GM19452 (cell line): ENCODE results near the gene GINS1.

ENCODE experiments used
- ATAC-seq: cut with Tn5 transposase; IDR thresholded peaks from one replicate; pipeline ENCODE4 v1.9.1; 2021; ENCODE audit not compliant: unreplicated experiment

Gene GINS1

GRCh38 chr20:25407311-25408169 lies at the start of gene GINS1:
Gene GINS1 (plus strand): TSS chr20:25407673. CDS start chr20:25407821, 148 bp downstream.
- ATAC-seq: peak; percentile 89

GRCh38 chr20:25360631-25361286 lies 46.7 kb upstream of the GINS1 start:
- ATAC-seq: no peak

DNA sequence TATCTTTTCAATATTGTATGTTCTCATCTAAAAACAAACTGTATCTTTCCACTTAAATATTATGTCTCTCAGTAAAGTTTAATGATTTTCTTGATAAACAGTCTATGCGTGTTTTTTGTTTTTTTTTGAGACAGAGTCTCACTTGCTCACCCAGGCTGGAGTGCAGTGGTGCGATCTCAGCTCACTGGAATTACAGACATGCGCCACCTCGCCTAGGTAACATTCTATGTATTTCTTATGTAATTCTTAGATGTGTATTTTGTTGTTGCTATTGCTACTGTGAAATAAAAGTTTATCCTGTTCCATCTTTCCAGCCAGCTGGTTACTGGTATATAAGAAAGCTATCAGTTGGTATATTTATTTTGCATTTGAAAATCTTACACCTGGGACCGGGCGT lies 46.2 kb upstream of the GINS1 start:
- no peak for ATAC-seq

- no peak for ATAC-seq
Measured at GRCh38 chr20:25364180-25364788, 43.2 kb upstream of the GINS1 start.

DNA sequence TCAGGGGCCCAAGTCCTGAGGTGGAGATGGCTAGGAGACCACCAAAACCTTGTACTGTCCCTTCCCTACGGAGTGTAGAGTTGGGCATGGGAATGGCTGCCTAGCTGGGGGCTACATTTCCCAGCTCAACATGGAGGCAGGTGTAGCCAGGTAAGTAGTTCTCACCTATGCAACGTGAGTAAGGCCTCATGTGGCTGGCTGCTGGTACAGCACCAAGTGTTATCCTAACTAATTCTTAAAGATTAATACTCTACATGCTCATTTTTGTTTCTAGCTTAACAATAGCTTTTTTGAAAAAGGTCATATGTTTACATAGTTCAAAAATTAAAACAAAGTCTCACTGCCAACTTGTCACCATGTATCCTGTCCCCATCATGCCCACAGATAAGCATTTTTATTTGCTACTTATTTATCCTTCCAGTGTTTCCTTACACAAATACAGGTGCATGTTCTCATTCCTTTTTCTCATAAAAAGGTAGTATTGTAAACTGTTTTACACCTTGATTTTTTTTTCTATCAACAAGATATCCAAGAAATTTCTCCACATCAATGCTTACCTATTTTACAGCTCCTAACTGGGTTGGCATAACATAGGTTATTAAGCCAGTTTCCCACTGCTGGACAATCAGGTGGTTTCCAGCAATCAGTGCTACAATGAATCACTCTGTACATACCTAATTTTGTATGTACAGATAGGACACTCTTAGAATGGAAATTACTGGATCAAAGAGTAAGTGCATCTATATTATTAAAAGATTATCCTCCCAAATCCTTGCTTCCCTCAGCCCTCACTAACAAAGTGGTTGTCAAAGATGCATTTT lies 42.4 kb upstream of the GINS1 start:
- no peak for ATAC-seq

DNA sequence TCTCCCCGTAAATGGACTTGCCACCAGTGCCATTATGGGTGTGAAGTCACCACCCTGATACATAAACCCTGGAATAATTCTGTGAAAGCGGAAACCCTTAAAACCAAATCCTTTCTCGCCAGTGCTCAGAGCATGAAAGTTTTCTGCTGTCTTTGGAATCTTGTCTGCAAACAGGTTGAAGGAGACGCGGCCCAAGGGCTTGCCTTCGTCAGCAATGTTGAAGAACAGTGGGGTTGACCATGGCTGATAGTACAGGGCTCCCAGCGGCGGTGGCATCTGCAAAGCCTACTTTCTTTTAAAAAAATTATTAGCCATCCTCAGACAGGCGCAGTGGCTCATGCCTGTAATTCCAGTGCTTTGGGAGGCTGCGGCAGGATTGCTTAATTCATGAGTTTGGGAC lies 38.9 kb upstream of the GINS1 start:
- no peak for ATAC-seq

DNA sequence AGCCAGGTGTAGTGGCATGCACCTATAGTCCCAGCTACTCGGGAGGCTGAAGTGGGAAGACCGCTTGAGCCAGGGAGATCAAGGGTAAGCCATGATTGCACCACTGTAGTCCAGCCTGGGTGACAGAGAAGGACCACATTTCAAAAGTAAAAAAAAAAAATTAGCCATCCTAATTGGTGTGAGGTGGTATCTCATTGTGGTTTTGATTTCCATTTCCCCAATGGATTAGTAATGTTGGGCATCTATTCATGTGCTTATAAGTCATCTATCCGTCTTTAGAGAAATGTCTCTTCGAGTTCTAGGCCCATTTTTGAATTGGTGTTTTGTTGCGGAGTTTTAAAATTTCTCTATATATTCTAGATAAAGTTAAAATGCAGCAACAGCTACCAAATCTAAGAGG lies 38.5 kb upstream of the GINS1 start:
- ATAC-seq: no peak

DNA sequence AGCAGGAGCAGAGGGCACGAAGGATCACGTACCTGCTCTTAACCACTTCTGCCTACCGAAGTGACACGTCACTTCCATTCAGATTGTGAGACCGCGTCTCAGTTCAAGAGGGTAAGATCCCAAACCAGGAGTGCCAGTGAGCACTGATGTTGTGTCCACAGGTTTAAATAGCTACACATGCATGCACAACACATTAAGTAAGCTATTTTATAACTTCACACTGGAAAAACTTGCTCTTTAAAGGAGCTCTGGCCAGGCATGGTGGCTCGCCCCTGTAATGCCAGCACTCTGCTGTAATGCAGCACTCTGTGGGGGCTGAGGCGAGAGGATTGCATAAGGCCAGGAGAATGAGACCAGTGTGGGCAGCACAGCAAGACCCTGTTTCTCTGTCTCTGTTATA lies 37.9 kb upstream of the GINS1 start:
- ATAC-seq: no peak

GRCh38 chr20:25369971-25370370 lies 37.5 kb upstream of the GINS1 start:
- no peak for ATAC-seq

DNA sequence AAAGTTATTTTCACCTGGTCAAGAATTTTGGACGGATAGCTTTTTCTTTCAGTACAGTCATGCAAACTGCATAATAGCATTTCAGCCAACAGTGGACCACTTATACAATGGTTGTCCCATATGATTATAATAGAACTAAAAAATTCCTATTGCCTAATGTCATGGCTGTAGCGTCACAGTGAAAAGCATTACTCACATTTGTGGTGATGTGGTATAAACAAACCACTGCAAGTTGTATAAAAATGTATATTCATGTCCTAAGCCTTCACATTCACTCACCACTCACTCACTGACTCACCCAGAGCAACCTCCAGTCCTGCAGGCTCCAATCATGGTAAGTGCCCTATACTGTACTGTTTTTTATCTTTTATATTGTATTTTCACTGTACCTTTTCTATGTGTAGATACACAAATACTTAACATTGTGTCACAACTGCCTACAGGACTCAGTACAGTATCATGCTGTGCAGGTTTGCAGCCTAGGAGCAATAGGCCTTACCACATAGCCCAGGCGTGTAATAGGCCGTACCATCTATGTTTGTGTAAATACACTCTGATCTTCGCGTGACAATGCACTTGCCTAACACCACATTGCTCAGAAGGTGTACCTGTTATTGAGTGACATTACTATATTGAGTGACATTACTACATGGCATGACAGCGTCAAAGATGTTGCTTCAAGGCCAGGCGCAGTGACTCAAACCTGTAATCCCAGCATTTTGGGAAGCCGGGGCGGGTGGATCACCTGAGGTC lies 34.7 kb upstream of the GINS1 start:
- no peak for ATAC-seq

GRCh38 chr20:25374842-25375241 lies 32.6 kb upstream of the GINS1 start:
- ATAC-seq: no peak

DNA sequence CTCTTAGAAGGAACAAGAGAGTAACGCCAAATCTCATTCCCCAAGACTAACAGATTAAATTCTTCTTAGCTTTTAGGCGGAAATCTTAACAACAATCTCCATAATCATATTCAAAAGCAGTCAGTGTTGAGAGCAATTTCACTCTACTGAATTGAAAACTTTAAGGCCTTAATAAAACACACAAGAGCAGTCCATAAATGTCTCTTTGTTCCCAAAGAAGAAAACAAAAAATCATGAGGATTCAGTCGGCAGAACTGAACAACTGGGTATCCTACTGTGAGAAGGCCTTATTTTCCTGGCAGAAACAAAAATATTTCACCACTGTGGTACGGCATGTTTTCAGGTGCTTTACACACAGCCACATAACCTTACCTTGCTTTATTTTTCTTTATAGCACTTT lies 31.2 kb upstream of the GINS1 start:
- no peak for ATAC-seq

DNA sequence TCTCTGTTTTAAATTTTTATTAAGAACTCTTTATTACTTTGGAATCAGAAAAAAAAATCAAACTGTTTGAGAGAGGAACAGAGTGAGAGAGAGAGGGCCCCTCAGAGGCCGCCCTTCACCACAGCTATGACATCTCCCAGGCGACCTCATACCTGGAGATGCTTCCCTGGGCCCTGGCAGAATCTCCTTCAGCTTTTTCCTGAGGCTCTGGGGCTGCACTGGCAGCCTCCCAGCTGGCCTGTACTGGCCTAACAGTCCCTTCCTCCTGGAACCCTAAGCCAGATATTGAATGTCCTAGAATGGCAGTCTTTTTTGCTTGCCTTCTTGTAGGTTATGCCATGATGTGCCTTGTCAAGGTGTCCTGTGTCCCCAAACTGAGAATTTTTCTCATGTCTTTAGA lies 30.6 kb upstream of the GINS1 start:
- ATAC-seq: no peak

- no peak for ATAC-seq
Measured at GRCh38 chr20:25378189-25378883, 29.1 kb upstream of the GINS1 start.

DNA sequence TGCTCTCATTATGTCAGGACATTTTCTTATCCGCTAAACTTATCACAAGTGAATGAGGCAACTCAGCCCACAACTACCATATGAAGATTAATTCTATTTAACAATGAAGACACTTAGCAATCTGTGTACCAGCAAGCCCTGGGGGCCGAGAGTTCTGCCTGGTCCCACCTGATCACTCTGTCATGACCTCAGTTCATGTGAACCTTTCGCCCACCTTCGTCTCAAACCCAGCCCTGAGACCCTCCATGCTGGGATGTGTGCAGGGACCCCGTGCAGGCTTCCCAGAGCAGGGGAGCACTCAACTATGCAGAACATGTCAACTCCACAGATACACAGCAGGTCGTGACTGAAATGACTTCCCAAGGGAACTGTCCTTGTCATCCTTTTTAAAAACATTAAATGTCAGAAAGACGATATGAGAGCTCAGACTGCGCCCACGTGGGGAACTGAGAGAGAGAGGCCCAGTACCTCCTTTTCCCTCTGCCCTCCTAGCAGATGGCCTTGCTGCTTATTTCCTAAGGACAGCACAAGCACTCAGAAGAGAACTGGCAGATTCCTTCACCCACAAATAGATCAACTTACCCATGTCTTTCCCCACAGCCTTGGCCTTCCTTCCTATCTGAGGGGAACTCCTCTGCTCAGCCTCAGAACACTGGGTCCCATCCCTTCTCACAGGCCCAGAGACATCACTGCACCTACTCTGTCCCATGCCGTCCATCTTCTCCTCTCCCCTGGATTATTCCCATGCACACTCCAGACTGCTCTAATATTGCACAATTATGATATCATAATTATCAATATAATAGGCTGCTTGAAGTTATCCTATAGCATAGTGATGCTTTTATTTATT lies 28.4 kb upstream of the GINS1 start:
- no peak for ATAC-seq

DNA sequence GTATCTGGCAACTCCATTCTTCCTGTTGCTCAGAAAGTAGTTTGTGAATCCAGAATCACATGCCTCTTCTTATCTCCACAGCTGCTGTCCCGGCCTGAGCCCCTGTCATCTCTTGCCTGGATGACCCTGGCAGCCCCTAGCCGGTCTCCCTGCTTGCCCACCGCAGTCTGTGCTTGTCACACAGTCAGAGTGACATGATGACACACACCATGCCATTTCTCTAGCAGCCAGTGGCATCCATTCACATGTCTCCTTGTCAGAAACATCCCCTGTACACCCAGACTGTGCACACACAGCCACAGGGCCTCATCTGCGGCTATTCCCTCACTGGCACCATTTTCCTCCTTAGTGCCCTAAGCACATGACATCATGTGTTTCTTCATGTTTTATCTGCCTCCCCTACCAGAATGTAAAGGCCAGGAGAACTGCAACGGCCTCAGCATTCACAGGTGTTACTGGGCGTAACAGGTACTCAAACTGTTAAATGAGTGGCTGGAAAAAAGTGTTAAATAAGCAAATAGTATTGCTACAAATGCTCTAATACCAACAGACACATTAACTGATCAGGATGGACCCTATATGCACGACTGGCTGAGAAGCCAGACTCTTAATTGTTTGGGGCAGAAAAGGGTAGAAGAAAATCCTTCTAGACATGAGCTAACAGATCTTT lies 26.4 kb upstream of the GINS1 start:
- no peak for ATAC-seq

GRCh38 chr20:25382704-25383370 lies 24.6 kb upstream of the GINS1 start:
- ATAC-seq: no peak

GRCh38 chr20:25389401-25389857 lies 18.0 kb upstream of the GINS1 start:
- ATAC-seq: no peak
